Sigmoid colon (tissue), 7 donors: ENCODE measurements around the gene EHF. TPM values are rescaled to one million over a fixed set of nuclear protein-coding genes. Genes with fewer than 3 reads are reported as not detected.

Experiments used
- DNase-seq: peaks from one replicate; pipeline ENCODE4 v3.0.0-alpha.2; 2019
- H3K27ac ChIP-seq, 4 donors: fragments of 200-600 bp; sonication (generic); one replicate each; pipeline ENCODE4 v1.5.1; 2016 to 2019; ENCODE audit warnings: mild to moderate bottlenecking in 1 of 4
- H3K27me3 ChIP-seq, 3 donors: fragments of 200-600 bp; sonication (generic); one replicate each; pipeline ENCODE4 v1.5.1; 2019; ENCODE audit warnings: mild to moderate bottlenecking in 1 of 3
- H3K36me3 ChIP-seq, 4 donors: fragments of 200-600 bp; sonication (generic); one replicate each; pipeline ENCODE4 v1.5.1; 2016 to 2019
- H3K4me1 ChIP-seq, 4 donors: fragments of 200-600 bp; sonication (generic); one replicate each; pipeline ENCODE4 v1.5.1; 2017 to 2019
- H3K4me3 ChIP-seq, 4 donors: fragments of 200-600 bp; sonication (generic); one replicate each; pipeline ENCODE4 v1.5.1; 2017 to 2019; ENCODE audit warnings: mild to moderate bottlenecking in 2 of 4, moderate library complexity in 1 of 4
- H3K9me3 ChIP-seq, 4 donors: fragments of 200-600 bp in 3 of 4; sonication (generic) in 3 of 4; one replicate each; pipeline versions ENCODE4 v1.5.1 to v1.6.1; 2013 to 2019
- CTCF ChIP-seq, 4 experiments: fragments of 450-650 bp in 3 of 4; fragments of 200-600 bp in 1 of 4; IDR thresholded peaks; one replicate each; pipeline ENCODE4 v1.5.1; 2016 to 2019; ENCODE audit warnings: antibody characterized with exemption in 4 of 4, mild to moderate bottlenecking in 3 of 4, moderate library complexity in 2 of 4
- EP300 ChIP-seq, 4 donors: sonication (generic); formaldehyde crosslinking; IDR thresholded peaks; one replicate each; pipeline ENCODE4 v1.6.1; 2017; ENCODE audit warnings: antibody characterized with exemption in 4 of 4
- POLR2A ChIP-seq, 2 donors: fragments of 450-650 bp; IDR thresholded peaks; one replicate each; pipeline ENCODE4 v1.6.1; 2016; ENCODE audit warnings: antibody characterized with exemption in 2 of 2, mild to moderate bottlenecking in 2 of 2, moderate library complexity in 2 of 2
- POLR2AphosphoS5 ChIP-seq, 4 donors: sonication (generic); formaldehyde crosslinking; IDR thresholded peaks; one replicate each; pipeline ENCODE4 v1.6.1; 2017; ENCODE audit warnings: antibody characterized with exemption in 4 of 4
- WGBS, 2 donors: extraction: QIAGEN DNeasy Blood & Tissue Kit; methylation state at CpG; one replicate each; pipeline ENCODE4 v1.1.7; 2013; 5-methylcytosine and 5-hydroxymethylcytosine counted together
- intact Hi-C: fragments of 100-400 bp; cut with DNase I; formaldehyde crosslinking; loops from one replicate; pipeline ENCODE4 v1.15.1; 2023
- polyA plus RNA-seq, 3 donors: library from polyadenylated mRNA; stranded (reverse); fragments of 200-250 nt; gene quantifications; one replicate each; pipeline ENCODE4 v1.2.3, GENCODE V29; 2013
- total RNA-seq, 4 donors: library from RNA; depleted of rRNA; stranded (reverse); fragments of >200 nt; gene quantifications; one replicate each; pipeline ENCODE4 v1.1.0, GENCODE V29; 2016
- donor health status: healthy with polysubstance abuse.
- donor health status: Bipolar disorder and iron deficiency.
- donor health status: healthy.

The EHF gene
- total and polyA plus RNA-seq, 7 donors: 1.4 to 151 (median 60.7) TPM; not detected in 2

GRCh38 chr11:34647131-34647530, 26.2 kb downstream of the EHF start:
- TF ChIP-seq CTCF (IDR thresholded peaks at IDR 0.05): no peak
- TF ChIP-seq POLR2A (IDR thresholded peaks at IDR 0.05): no peak
- no peak for TF ChIP-seq POLR2AphosphoS5 (IDR thresholded peaks at IDR 0.05)
- no peak for TF ChIP-seq EP300 (IDR thresholded peaks at IDR 0.05)
- 64 to 72% methylated on average over 2 of the region's 2 CpGs for WGBS, 2 donors
- DNase-seq: no peak
- Histone ChIP-seq H3K9me3 (no peaks in the 10 kb centered on the region), H3K27ac (no peak overlapping the region), H3K4me3 (no peak overlapping the region), H3K36me3 (no peaks in the 10 kb centered on the region), H3K27me3 (no peaks in the 10 kb centered on the region), H3K4me1 (no peaks in the 10 kb centered on the region)
- intact Hi-C loops: no loop called here

GRCh38 chr11:34647532-34647931, 26.6 kb downstream of the EHF start:
- intact Hi-C loops: no loop called here

GRCh38 chr11:34648036-34648435, 27.1 kb downstream of the EHF start:
- Histone ChIP-seq H3K27ac (no peak overlapping the region), H3K36me3 (no peaks in the 10 kb centered on the region), H3K27me3 (no peaks in the 10 kb centered on the region), H3K4me1 (no peaks in the 10 kb centered on the region), H3K9me3 (no peaks in the 10 kb centered on the region), H3K4me3 (no peak overlapping the region)
- no peak for DNase-seq
- WGBS, 2 donors: 91 to 94% methylated on average over 1 of the region's 1 CpG
- TF ChIP-seq EP300 (IDR thresholded peaks at IDR 0.05): no peak
- TF ChIP-seq POLR2A (IDR thresholded peaks at IDR 0.05): no peak
- no peak for TF ChIP-seq POLR2AphosphoS5 (IDR thresholded peaks at IDR 0.05)
- no peak for TF ChIP-seq CTCF (IDR thresholded peaks at IDR 0.05)
- intact Hi-C loops: no loop called here

More at GRCh38 chr11:34647532-34647931, 26.6 kb downstream of the EHF start:
- TF ChIP-seq POLR2A (IDR thresholded peaks at IDR 0.05): no peak
- no peak overlapping the region for H3K27ac ChIP-seq
- no peaks in the 10 kb centered on the region for H3K4me1 ChIP-seq
- no peak for DNase-seq
- H3K4me3 ChIP-seq: no peak overlapping the region
- 87 to 94% methylated on average over 3 of the region's 3 CpGs for WGBS, 2 donors
- no peaks in the 10 kb centered on the region for H3K9me3 ChIP-seq
- H3K27me3 ChIP-seq: no peaks in the 10 kb centered on the region
- no peaks in the 10 kb centered on the region for H3K36me3 ChIP-seq

- 21 to 65% methylated on average over 2 of the region's 2 CpGs for WGBS, 2 donors
- H3K36me3 ChIP-seq: no peaks in the 10 kb centered on the region
- no peaks in the 10 kb centered on the region for H3K4me1 ChIP-seq
- intact Hi-C loops: no loop called here
- TF ChIP-seq CTCF (IDR thresholded peaks at IDR 0.05) (no peak), EP300 (IDR thresholded peaks at IDR 0.05) (no peak), POLR2A (IDR thresholded peaks at IDR 0.05) (no peak), POLR2AphosphoS5 (IDR thresholded peaks at IDR 0.05) (no peak)
- no peak overlapping the region for H3K27ac ChIP-seq
- no peaks in the 10 kb centered on the region for H3K27me3 ChIP-seq
- DNase-seq: no peak
- H3K4me3 ChIP-seq: no peak overlapping the region
- H3K9me3 ChIP-seq: no peaks in the 10 kb centered on the region
Observed at GRCh38 chr11:34649597-34649996, 28.7 kb downstream of the EHF start.

- no peaks in the 10 kb centered on the region for H3K27me3 ChIP-seq
- TF ChIP-seq POLR2A (IDR thresholded peaks at IDR 0.05) (no peak), EP300 (IDR thresholded peaks at IDR 0.05) (no peak), CTCF (IDR thresholded peaks at IDR 0.05) (no peak), POLR2AphosphoS5 (IDR thresholded peaks at IDR 0.05) (no peak)
- intact Hi-C loops: no loop called here
- H3K9me3 ChIP-seq: no peaks in the 10 kb centered on the region
- H3K4me1 ChIP-seq: no peaks in the 10 kb centered on the region
- DNase-seq: no peak
- WGBS, 2 donors: 58 to 72% methylated on average over 6 of the region's 6 CpGs
- H3K4me3 ChIP-seq: no peak overlapping the region
- H3K36me3 ChIP-seq: no peaks in the 10 kb centered on the region
- H3K27ac ChIP-seq: no peak overlapping the region
Observed at GRCh38 chr11:34650528-34650927, 29.6 kb downstream of the EHF start.
